NCI-H345 (cell line): ENCODE data around the gene UPF1.

Experiments used
- DNase-seq: peaks from one replicate; lab custom pipeline; 2025; lab: John Stamatoyannopoulos, UW

Gene UPF1

GRCh38 chr19:18875726-18876125 lies 44.0 kb downstream of the UPF1 start:
- no peak for DNase-seq

- DNase-seq = no peak
Observed at GRCh38 chr19:18876865-18877264, 45.1 kb downstream of the UPF1 start.

- DNase-seq = no peak
Observed at GRCh38 chr19:18878058-18878797, 46.5 kb downstream of the UPF1 start.

- DNase-seq = no peak
Observed at GRCh38 chr19:18878858-18879578, 47.3 kb downstream of the UPF1 start.

GRCh38 chr19:18879579-18880373 lies 48.0 kb downstream of the UPF1 start:
- no peak for DNase-seq

GRCh38 chr19:18881491-18881890 lies 49.7 kb downstream of the UPF1 start:
- DNase-seq = no peak

- no peak for DNase-seq
Observed at GRCh38 chr19:18883526-18884304, 52.0 kb downstream of the UPF1 start.

- DNase-seq = no peak
Observed at GRCh38 chr19:18886972-18887371, 55.2 kb downstream of the UPF1 start.

- no peak for DNase-seq
Observed at GRCh38 chr19:18889949-18890745, 58.4 kb downstream of the UPF1 start.

- no peak for DNase-seq
Observed at GRCh38 chr19:18893587-18894253, 62.0 kb downstream of the UPF1 start.

- peak; percentile 35 for DNase-seq
Observed at GRCh38 chr19:18894254-18895037, 62.7 kb downstream of the UPF1 start.

- no peak for DNase-seq
Observed at GRCh38 chr19:18895038-18895823, 63.5 kb downstream of the UPF1 start.

- DNase-seq = no peak
Observed at GRCh38 chr19:18895824-18896341, 64.1 kb downstream of the UPF1 start, which contains the start of gene CERS1. TSS of gene CERS1 (minus strand) at chr19:18896158. CDS start at chr19:18896072, 86 bp downstream.

- no peak for DNase-seq
Observed at GRCh38 chr19:18896421-18896841, 64.7 kb downstream of the UPF1 start.

GRCh38 chr19:18897094-18898029 lies 65.6 kb downstream of the UPF1 start:
- DNase-seq = no peak

GRCh38 chr19:18898081-18898606 lies 66.4 kb downstream of the UPF1 start:
- DNase-seq = no peak
